Measurements from ENCODE around the gene SCYL1.
A peak's percentile ranks its signal among the peaks of the same experiment; 100 is the strongest.
"Not testable (repeated sequence)": the region's sequence is repeated elsewhere in the genome, so short reads cannot be mapped to it uniquely, and the experiment has no call there.

The SCYL1 gene

DNA sequence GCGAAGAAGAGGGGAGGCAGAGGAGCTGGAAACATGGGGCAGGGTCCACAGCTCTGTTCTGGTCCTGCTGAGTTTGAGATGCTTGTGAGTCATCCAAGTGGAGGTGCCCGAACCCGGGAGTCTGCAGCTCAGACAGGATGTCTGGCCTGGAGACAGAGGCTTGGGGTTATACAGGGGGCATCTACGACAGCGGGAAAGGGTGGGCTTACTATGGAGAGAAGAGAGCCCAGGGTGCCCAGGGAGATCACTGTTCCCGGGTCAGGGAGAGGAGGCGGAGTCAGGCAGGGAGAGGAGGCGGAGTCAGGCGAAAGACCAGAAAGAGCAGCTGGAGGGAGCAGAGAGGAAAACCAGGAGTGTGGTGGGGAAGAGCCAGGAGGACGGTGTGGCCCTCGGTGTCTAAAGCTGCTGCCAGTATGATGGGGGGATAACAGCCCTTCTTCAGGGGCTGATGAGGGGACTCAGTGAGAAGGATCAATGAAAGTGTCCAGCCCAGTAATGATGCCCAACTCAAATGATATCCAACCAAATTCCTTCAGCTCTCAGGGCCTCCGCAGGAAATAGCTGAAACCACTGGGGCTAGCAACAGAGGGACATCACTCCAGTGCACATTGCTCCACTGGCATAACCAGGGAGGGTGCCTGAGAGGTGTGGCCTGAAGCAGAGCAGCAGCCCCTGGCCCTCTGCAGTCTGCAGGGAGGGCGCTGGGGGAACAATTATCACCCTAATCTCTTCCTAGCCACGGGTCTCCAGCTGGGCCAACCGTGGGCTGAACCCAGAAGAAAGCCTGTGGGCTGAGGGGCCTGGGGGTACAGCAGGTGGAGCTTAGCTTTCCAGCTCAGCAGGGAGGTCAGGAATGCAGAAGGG, 35.9 kb downstream of the SCYL1 start:
- Histone ChIP-seq H3K27ac (ENCODE audit: low read depth, low read length) (peak overlapping the region; percentile 85), H3K4me3 (ENCODE audit: low read depth in 1 of 2, low read length in 2 of 2) (no peak overlapping the region), H3K4me1 (ENCODE audit: insufficient read depth, low read length) (peaks cover 44% of the 10 kb centered on the region), H3K9ac (ENCODE audit: low read length) (peak overlapping the region; percentile 13), H3K9me3 (ENCODE audit: low read length) (no peaks in the 10 kb centered on the region), H3K27me3 (ENCODE audit: control insufficient read depth in 1 of 2, insufficient read depth in 2 of 2, low read length in 2 of 2) (no peaks in the 10 kb centered on the region), H3K36me3 (ENCODE audit: insufficient read depth, low read length) (no peaks in the 10 kb centered on the region)

- H3K4me1 ChIP-seq (ENCODE audit: insufficient read depth, low read length) = peaks cover 36% of the 10 kb centered on the region
- no peak overlapping the region for H3K4me3 ChIP-seq (ENCODE audit: low read depth in 1 of 2, low read length in 2 of 2)
- no peaks in the 10 kb centered on the region for H3K36me3 ChIP-seq (ENCODE audit: insufficient read depth, low read length)
- no peak overlapping the region for H3K27ac ChIP-seq (ENCODE audit: low read depth, low read length)
- H3K27me3 ChIP-seq (ENCODE audit: control insufficient read depth in 1 of 2, insufficient read depth in 2 of 2, low read length in 2 of 2) = no peaks in the 10 kb centered on the region
- no peaks in the 10 kb centered on the region for H3K9me3 ChIP-seq (ENCODE audit: low read length)
- no peak overlapping the region for H3K9ac ChIP-seq (ENCODE audit: low read length)
Observed at GRCh38 chr11:65562020-65562419, 37.1 kb downstream of the SCYL1 start.

DNA sequence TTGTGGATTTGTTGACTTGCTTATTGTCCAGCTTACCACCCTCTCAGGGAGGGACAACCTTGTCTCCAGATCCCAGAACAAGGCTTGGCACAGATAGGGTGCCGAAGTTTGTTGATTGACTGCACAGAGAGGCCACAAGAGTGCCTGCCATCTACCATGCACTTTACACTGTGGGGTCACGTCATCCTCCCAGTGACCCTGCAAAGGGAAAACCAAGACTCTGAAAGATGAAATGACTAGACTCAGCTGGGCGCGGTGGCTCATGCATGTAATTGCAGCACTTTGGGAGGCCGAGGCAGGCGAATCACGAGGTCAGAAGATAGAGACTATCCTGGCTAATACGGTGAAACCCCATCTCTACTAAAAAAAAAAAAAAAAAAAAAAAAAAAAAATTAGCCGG, 37.9 kb downstream of the SCYL1 start:
- Histone ChIP-seq H3K27me3 (ENCODE audit: control insufficient read depth in 1 of 2, insufficient read depth in 2 of 2, low read length in 2 of 2) (no peaks in the 10 kb centered on the region), H3K27ac (ENCODE audit: low read depth, low read length) (no peak overlapping the region), H3K4me1 (ENCODE audit: insufficient read depth, low read length) (peaks cover 35% of the 10 kb centered on the region), H3K9me3 (ENCODE audit: low read length) (no peaks in the 10 kb centered on the region), H3K9ac (ENCODE audit: low read length) (no peak overlapping the region), H3K36me3 (ENCODE audit: insufficient read depth, low read length) (peaks cover under 1% of the 10 kb centered on the region), H3K4me3 (ENCODE audit: low read depth in 1 of 2, low read length in 2 of 2) (no peak overlapping the region)

- Histone ChIP-seq H3K27ac (ENCODE audit: low read depth, low read length) (no peak overlapping the region), H3K4me1 (ENCODE audit: insufficient read depth, low read length) (peaks cover 43% of the 10 kb centered on the region)
Observed at GRCh38 chr11:65563601-65564000, 38.7 kb downstream of the SCYL1 start.

DNA sequence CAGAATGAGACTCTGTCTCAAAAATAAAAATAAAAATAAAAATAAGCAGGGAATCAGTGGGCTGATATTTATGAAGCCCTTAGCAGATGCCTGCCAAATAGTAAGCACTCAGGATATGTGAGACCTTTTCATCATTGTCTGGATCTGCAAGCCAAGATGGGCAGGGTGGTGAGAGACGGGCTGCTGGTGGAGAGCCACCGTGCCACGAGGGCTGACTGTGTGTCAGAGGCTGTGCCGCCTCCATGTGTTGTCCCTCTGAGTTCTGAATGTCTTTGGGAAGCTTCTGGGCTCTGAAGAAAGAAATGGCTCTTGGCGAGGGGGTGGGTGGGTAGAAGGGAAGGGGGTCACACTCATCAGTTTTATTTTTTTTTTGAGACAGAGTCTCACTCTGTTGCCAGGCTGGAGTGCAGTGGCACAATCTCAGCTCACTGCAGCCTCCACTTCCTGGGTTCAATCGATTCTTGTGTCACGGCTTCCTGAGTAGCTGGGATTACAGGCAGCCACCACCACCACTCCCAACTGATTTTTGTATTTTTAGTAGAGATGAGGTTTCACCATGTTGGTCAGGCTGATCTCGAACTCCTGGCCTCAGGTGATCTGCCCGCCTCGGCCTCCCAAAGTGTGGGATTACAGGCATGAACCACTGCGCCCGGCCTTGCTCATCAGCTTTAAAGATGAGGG, 40.1 kb downstream of the SCYL1 start:
- not testable (repeated sequence) for H3K9me3 ChIP-seq (ENCODE audit: low read length); H3K27ac ChIP-seq (ENCODE audit: low read depth, low read length); H3K36me3 ChIP-seq (ENCODE audit: insufficient read depth, low read length); H3K9ac ChIP-seq (ENCODE audit: low read length); H3K4me3 ChIP-seq (ENCODE audit: low read depth in 1 of 2, low read length in 2 of 2); H3K27me3 ChIP-seq (ENCODE audit: control insufficient read depth in 1 of 2, insufficient read depth in 2 of 2, low read length in 2 of 2)
- peaks cover 38% of the 10 kb centered on the region for H3K4me1 ChIP-seq (ENCODE audit: insufficient read depth, low read length)

More at GRCh38 chr11:65563601-65564000, 38.7 kb downstream of the SCYL1 start:
- Histone ChIP-seq H3K36me3 (ENCODE audit: insufficient read depth, low read length) (peaks cover 5% of the 10 kb centered on the region), H3K4me3 (ENCODE audit: low read depth in 1 of 2, low read length in 2 of 2) (no peak overlapping the region), H3K27me3 (ENCODE audit: control insufficient read depth in 1 of 2, insufficient read depth in 2 of 2, low read length in 2 of 2) (no peaks in the 10 kb centered on the region), H3K9ac (ENCODE audit: low read length) (no peak overlapping the region), H3K9me3 (ENCODE audit: low read length) (no peaks in the 10 kb centered on the region)

DNA sequence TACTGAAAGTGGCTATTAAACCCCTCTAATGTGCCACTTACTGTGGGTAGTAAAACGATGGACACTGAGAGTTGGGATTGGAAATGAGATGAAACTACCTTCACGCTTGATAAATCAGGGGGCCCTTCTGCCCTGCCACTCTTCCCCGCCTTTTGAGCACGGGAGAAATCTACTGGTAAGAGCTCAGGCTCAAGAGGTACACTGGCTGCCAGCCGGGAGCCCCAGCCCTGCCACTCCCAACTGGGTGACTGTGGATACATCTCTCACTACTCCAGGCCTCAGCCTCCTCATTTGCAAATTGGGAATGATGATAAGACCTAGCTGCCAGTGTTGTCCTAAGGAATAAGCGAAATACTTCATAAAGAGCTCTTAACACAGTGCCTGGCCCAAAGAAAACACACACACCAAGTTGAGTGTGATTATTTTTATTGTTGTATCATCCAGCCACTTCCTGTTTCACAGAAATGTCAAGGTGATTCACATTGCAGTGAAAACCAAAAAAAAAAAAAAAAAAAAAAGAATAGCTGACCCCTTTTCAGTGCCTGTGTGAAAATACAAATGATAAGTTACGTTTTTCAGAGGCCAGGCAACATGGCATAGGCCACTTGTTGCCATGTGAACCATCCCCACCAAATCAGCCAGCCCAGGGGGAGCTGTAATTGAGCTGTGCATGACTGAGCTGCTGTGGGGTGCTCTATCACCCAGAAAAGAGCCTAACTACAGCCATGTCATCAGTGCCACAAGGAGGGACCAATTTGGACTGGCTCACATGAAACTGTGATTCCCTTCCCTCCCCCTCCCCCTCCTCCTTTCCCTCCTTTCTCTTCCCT, 41.0 kb downstream of the SCYL1 start:
- no peaks in the 10 kb centered on the region for H3K9me3 ChIP-seq (ENCODE audit: low read length)
- peaks cover 5% of the 10 kb centered on the region for H3K36me3 ChIP-seq (ENCODE audit: insufficient read depth, low read length)
- no peak overlapping the region for H3K27ac ChIP-seq (ENCODE audit: low read depth, low read length)
- H3K4me1 ChIP-seq (ENCODE audit: insufficient read depth, low read length) = peaks cover 31% of the 10 kb centered on the region
- no peaks in the 10 kb centered on the region for H3K27me3 ChIP-seq (ENCODE audit: control insufficient read depth in 1 of 2, insufficient read depth in 2 of 2, low read length in 2 of 2)
- no peak overlapping the region for H3K4me3 ChIP-seq (ENCODE audit: low read depth in 1 of 2, low read length in 2 of 2)
- H3K9ac ChIP-seq (ENCODE audit: low read length) = no peak overlapping the region

GRCh38 chr11:65569164-65569972, 44.5 kb downstream of the SCYL1 start:
- Histone ChIP-seq H3K4me3 (ENCODE audit: low read depth in 1 of 2, low read length in 2 of 2) (peak overlapping the region; percentile 43 to 88), H3K9ac (ENCODE audit: low read length) (peak overlapping the region; percentile 91), H3K36me3 (ENCODE audit: insufficient read depth, low read length) (peaks cover 5% of the 10 kb centered on the region), H3K4me1 (ENCODE audit: insufficient read depth, low read length) (peaks cover 48% of the 10 kb centered on the region), H3K27ac (ENCODE audit: low read depth, low read length) (peak overlapping the region; percentile 95), H3K9me3 (ENCODE audit: low read length) (no peaks in the 10 kb centered on the region), H3K27me3 (ENCODE audit: control insufficient read depth in 1 of 2, insufficient read depth in 2 of 2, low read length in 2 of 2) (no peaks in the 10 kb centered on the region)

DNA sequence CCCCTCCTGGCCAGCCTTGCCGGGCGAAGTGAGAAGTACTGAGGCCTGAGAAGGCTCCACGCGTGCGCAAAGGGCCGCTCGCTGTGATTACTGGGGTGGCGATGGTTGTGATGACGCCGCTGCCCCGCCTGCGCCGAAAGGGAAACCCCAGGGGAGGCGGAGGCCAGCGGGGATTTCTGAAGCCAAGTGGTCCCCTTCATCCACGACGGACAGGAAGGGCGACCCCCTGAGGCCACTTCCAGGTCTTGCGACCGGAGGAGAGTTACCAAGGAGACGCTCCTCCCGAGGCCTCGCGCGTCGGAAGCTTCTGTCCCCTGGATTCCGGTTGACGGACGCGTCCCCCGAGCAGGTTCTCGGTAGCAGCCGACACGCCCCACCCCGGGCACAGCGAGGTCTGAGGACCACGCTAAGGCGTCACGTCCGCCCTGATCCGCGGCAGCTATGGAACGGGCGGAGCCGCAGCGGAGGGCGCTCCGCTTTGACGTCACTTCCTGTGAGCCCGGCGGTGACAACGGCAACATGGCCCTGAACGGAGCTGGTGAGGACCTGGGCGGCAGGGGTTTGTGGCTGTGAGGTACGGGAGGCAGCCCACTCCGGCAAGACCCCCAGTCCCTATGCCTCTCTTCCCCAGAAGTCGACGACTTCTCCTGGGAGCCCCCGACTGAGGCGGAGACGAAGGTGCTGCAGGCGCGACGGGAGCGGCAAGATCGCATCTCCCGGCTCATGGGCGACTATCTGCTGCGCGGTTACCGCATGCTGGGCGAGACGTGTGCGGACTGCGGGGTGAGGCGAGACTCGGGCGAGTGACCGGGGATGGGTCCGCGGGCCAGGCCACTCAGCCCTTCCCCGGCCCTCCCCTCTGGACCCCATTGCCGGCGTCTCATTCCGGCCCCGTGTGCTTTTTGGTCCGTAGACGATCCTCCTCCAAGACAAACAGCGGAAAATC, 45.4 kb downstream of the SCYL1 start, which contains the start of gene ZNRD2:
Gene ZNRD2 (plus strand): TSS at position 505 of the 946 bp plus-strand sequence. CDS start 15 bp downstream, at position 520.
- H3K27ac ChIP-seq (ENCODE audit: low read depth, low read length) = peak within 1 kb of the TSS; percentile 95
- peak within 1 kb of the TSS; percentile 77 to 88 for H3K4me3 ChIP-seq (ENCODE audit: low read depth in 1 of 2, low read length in 2 of 2)
- no peaks in the 10 kb centered on the region for H3K27me3 ChIP-seq (ENCODE audit: control insufficient read depth in 1 of 2, insufficient read depth in 2 of 2, low read length in 2 of 2)
- peak within 1 kb of the TSS; percentile 91 for H3K9ac ChIP-seq (ENCODE audit: low read length)
- peaks cover 5% of the 10 kb centered on the region for H3K36me3 ChIP-seq (ENCODE audit: insufficient read depth, low read length)
- peaks cover 54% of the 10 kb centered on the region for H3K4me1 ChIP-seq (ENCODE audit: insufficient read depth, low read length)
- no peaks in the 10 kb centered on the region for H3K9me3 ChIP-seq (ENCODE audit: low read length)

- Histone ChIP-seq H3K9me3 (ENCODE audit: low read length) (no peaks in the 10 kb centered on the region), H3K9ac (ENCODE audit: low read length) (peak overlapping the region; percentile 5), H3K27me3 (ENCODE audit: control insufficient read depth in 1 of 2, insufficient read depth in 2 of 2, low read length in 2 of 2) (no peaks in the 10 kb centered on the region), H3K27ac (ENCODE audit: low read depth, low read length) (peak overlapping the region; percentile 95), H3K4me1 (ENCODE audit: insufficient read depth, low read length) (peaks cover 57% of the 10 kb centered on the region), H3K36me3 (ENCODE audit: insufficient read depth, low read length) (peaks cover 5% of the 10 kb centered on the region), H3K4me3 (ENCODE audit: low read depth in 1 of 2, low read length in 2 of 2) (peak overlapping the region in 1 of 2 donors; percentile 88)
Observed at GRCh38 chr11:65571420-65571819, 46.5 kb downstream of the SCYL1 start.

DNA sequence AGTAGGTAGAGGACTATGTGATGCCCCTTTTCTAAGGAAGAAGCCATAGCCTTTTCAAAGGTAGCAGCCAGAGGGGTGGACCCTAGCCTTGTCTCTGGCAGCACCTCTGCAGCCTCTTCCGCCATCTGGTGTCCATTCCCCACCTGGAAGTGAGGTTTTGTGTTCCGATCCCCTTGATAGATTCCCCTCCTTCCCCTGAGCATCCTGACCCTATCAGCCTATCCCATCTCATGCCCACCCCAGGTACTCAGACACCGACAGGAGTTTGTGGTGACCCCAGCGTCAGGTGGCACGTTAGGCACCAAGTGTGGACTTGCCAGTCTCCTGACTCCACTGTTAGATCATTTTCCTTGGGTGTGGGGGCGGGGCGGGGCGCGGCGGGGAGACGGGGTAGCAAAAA, 47.1 kb downstream of the SCYL1 start:
- H3K27me3 ChIP-seq (ENCODE audit: control insufficient read depth in 1 of 2, insufficient read depth in 2 of 2, low read length in 2 of 2) = no peaks in the 10 kb centered on the region
- H3K27ac ChIP-seq (ENCODE audit: low read depth, low read length) = peak overlapping the region; percentile 95
- H3K9me3 ChIP-seq (ENCODE audit: low read length) = no peaks in the 10 kb centered on the region
- H3K4me1 ChIP-seq (ENCODE audit: insufficient read depth, low read length) = peaks cover 54% of the 10 kb centered on the region
- peak overlapping the region; percentile 18 to 88 for H3K4me3 ChIP-seq (ENCODE audit: low read depth in 1 of 2, low read length in 2 of 2)
- peak overlapping the region; percentile 5 for H3K9ac ChIP-seq (ENCODE audit: low read length)
- H3K36me3 ChIP-seq (ENCODE audit: insufficient read depth, low read length) = peaks cover 5% of the 10 kb centered on the region
